Adrenal gland (tissue), 5 donors: ENCODE data around the gene TIMP3.

Source experiments
- POLR2A ChIP-seq, 2 donors: fragments of 450-650 bp; IDR thresholded peaks; one replicate each; pipeline ENCODE4 v1.6.1; 2017; ENCODE audit warnings: antibody characterized with exemption in 2 of 2, mild to moderate bottlenecking in 2 of 2, moderate library complexity in 1 of 2
- TF ChIP-seq, protein P1 (sequence below), 6 experiments: fragments of 450-650 bp in 4 of 6; fragments of 200-600 bp in 2 of 6; sonication (generic) in 1 of 6; IDR thresholded peaks; 1 replicate in 5 of 6; 2 replicates in 1 of 6; pipeline versions ENCODE4 v1.5.1 to v1.8.0; 2016 to 2021; ENCODE audit warnings: antibody characterized with exemption in 6 of 6, mild to moderate bottlenecking in 2 of 6, moderate library complexity in 1 of 6
- donor health status: DM: no; HTN: no; CAD: no.

DNA sequence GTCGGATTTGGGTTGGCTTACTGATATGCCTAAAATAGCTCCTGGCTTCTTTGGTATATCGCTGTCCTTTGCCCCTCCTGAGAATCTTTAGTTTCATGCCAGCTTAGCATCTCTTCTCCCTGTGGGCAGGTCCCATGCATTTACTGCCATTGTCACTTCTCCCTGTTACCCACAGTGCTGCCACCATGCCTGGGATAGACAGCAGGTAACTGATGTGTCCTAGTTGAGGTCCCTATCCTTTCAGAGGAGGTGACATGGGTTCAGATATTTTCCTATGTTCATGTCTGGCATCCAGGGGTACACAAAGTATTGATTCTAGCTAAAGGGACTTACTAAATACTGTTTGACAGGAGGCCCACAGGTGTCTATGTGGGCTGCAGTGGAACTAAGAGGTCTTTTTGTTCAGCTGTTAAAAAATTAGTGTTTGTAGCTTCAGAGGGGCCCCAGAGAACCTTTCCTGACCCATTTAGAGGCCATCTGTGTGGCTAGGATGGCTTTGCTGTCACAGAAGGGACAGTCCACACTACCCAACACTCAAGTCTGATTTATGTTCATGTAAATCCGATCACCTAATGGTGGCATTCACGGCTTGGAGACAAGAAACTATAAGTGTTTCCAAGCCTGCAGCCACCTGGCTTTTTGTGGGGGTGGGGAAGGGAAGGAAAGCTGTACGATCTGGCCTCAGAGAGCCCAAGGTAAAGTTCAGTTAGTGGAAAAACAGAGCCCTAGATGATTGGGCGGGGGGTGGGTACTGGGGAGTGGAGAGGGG is 8.5 kb downstream of the TIMP3 start:
- TF ChIP-seq, protein P1, sequence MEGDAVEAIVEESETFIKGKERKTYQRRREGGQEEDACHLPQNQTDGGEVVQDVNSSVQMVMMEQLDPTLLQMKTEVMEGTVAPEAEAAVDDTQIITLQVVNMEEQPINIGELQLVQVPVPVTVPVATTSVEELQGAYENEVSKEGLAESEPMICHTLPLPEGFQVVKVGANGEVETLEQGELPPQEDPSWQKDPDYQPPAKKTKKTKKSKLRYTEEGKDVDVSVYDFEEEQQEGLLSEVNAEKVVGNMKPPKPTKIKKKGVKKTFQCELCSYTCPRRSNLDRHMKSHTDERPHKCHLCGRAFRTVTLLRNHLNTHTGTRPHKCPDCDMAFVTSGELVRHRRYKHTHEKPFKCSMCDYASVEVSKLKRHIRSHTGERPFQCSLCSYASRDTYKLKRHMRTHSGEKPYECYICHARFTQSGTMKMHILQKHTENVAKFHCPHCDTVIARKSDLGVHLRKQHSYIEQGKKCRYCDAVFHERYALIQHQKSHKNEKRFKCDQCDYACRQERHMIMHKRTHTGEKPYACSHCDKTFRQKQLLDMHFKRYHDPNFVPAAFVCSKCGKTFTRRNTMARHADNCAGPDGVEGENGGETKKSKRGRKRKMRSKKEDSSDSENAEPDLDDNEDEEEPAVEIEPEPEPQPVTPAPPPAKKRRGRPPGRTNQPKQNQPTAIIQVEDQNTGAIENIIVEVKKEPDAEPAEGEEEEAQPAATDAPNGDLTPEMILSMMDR (IDR thresholded peaks at IDR 0.05) = no peak
- no peak for TF ChIP-seq POLR2A (IDR thresholded peaks at IDR 0.05)
